ENCODE measurements around the gene HRG. TPM values are rescaled to one million over a fixed set of nuclear protein-coding genes. Genes with fewer than 3 reads are reported as not detected.

HRG gene, protein sequence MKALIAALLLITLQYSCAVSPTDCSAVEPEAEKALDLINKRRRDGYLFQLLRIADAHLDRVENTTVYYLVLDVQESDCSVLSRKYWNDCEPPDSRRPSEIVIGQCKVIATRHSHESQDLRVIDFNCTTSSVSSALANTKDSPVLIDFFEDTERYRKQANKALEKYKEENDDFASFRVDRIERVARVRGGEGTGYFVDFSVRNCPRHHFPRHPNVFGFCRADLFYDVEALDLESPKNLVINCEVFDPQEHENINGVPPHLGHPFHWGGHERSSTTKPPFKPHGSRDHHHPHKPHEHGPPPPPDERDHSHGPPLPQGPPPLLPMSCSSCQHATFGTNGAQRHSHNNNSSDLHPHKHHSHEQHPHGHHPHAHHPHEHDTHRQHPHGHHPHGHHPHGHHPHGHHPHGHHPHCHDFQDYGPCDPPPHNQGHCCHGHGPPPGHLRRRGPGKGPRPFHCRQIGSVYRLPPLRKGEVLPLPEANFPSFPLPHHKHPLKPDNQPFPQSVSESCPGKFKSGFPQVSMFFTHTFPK
- not detected for total RNA-seq
- not detected for polyA plus RNA-seq
- long read RNA-seq, donor 1: 0 reads
- long read RNA-seq, donor 2: 0 reads

DNA sequence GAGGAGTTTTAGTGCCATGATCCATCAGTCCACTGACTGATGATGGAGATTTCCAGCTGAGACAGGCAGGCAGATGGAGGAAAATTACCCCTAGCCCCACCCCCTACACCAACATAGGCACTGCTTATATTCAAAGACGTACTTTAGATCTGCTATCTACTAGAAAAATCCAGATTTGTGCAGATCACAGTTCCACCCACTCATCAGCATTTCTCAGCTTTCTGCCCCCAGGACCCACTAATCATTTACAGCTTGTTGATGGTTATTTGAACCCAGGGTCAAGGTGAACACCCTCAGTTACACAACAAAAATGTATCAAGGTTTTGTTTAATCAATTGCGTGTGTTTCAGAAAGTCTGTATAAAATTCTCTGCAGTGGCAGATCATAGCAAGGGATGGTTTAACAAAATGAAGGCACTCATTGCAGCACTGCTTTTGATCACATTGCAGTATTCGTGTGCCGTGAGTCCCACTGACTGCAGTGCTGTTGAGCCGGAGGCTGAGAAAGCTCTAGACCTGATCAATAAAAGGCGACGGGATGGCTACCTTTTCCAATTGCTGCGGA, at the start of gene HRG:
HRG (plus strand) TSS at position 390 of the 564 bp plus-strand sequence; CDS start at position 408, 18 bp downstream.
- Histone ChIP-seq H3K9me3 (no peaks in the 10 kb centered on the region), H3K4me3 (no peak within 1 kb of the TSS), H3K27ac (no peak within 1 kb of the TSS), H3K4me1 (no peaks in the 10 kb centered on the region), H3K36me3 (ENCODE audit: insufficient read depth in 1 of 2, low read depth in 1 of 2) (no peaks in the 10 kb centered on the region), H3K27me3 (ENCODE audit: insufficient read depth in 3 of 3, low read length in 2 of 3) (peaks cover 0 to 2% (median 2%) of the 10 kb centered on the region in 3 donors)
- intact Hi-C loops (cut with DNase I): no loop called here
- WGBS, 3 donors: 80 to 82% (median 80%) methylated on average over 8 of the region's 8 CpGs
- ATAC-seq (no peak), DNase-seq (no peak)
- TF ChIP-seq, protein P1, sequence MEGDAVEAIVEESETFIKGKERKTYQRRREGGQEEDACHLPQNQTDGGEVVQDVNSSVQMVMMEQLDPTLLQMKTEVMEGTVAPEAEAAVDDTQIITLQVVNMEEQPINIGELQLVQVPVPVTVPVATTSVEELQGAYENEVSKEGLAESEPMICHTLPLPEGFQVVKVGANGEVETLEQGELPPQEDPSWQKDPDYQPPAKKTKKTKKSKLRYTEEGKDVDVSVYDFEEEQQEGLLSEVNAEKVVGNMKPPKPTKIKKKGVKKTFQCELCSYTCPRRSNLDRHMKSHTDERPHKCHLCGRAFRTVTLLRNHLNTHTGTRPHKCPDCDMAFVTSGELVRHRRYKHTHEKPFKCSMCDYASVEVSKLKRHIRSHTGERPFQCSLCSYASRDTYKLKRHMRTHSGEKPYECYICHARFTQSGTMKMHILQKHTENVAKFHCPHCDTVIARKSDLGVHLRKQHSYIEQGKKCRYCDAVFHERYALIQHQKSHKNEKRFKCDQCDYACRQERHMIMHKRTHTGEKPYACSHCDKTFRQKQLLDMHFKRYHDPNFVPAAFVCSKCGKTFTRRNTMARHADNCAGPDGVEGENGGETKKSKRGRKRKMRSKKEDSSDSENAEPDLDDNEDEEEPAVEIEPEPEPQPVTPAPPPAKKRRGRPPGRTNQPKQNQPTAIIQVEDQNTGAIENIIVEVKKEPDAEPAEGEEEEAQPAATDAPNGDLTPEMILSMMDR (IDR thresholded peaks at IDR 0.05): no peak

DNA sequence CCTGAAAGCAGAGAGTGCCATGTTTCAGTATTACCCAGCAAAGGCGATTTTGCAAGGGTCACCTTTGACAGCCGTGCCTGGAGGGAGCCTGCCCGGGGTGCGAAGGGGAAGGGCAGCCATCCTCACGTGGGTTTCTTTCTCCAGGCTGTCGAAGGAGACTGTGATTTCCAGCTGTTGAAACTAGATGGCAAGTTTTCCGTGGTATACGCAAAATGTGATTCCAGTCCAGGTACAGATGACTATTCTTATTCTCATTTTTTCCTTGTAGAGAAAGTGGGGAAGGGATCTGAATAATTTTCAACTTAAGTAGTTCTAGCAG, 49.6 kb upstream of the HRG start:
- no peaks in the 10 kb centered on the region for H3K4me1 ChIP-seq
- no peaks in the 10 kb centered on the region for H3K9me3 ChIP-seq
- TF ChIP-seq, protein P1 (IDR thresholded peaks at IDR 0.05): no peak
- H3K4me3 ChIP-seq: no peak overlapping the region
- intact Hi-C loops (cut with DNase I): loop anchor here in 1 of 2 donors (5.0 to 10.0 kb wide), 2 partner anchors 206 to 549 kb away; no protein-coding TSS in a partner anchor
- H3K36me3 ChIP-seq (ENCODE audit: insufficient read depth in 1 of 2, low read depth in 1 of 2): no peaks in the 10 kb centered on the region
- ATAC-seq: no peak
- WGBS, 3 donors: 82 to 86% (median 82%) methylated on average over 8 of the region's 8 CpGs
- no peak overlapping the region for H3K27ac ChIP-seq
- DNase-seq: no peak
- peaks cover 0 to 30% (median 0%) of the 10 kb centered on the region in 3 donors for H3K27me3 ChIP-seq (ENCODE audit: insufficient read depth in 3 of 3, low read length in 2 of 3)

DNA sequence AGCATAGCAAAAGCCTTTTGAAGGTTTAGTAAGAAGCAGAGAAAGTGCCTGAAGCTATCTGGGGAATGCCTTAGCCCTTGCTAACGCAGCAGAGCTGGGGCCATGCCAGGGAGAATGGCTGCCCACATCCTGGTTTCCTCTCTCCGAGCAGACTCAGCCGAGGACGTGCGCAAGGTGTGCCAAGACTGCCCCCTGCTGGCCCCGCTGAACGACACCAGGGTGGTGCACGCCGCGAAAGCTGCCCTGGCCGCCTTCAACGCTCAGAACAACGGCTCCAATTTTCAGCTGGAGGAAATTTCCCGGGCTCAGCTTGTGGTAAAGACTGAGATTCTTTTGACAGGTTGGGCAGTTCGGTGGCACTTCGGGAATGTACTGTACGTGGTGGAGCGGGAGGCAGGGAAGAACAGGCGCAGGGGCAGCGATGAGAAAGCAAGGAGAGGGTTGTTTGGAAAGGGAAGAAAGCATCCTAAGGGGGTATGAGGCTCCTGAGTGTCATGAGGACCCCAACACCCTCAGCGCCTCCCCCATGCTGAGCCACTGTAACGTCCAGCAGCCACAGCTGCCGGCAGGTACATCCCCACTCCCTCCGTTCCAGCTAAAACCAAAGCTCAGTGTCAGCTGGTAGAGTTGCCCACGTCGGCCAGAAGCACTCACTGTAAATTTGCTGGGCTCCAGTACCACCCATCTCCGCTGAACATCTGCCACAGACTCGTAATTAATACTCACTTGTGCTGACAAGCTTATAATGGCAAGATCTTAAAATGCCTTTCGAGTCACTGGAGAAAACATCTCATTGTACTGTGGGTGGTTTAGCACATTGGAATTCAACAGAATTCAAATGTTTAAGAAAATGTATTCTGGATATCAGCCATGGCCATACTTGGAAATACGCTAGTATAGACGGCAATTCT, 48.5 kb upstream of the HRG start:
- ATAC-seq: peak; percentile 90 to 95 (median 92)
- peak overlapping the region; percentile 12 for H3K4me3 ChIP-seq
- TF ChIP-seq, protein P1 (IDR thresholded peaks at IDR 0.05): peak; percentile 70
- intact Hi-C loops (cut with DNase I): loop anchor here in 1 of 2 donors (5.0 to 10.0 kb wide), 2 partner anchors 205 to 548 kb away; no protein-coding TSS in a partner anchor
- no peaks in the 10 kb centered on the region for H3K4me1 ChIP-seq
- H3K36me3 ChIP-seq (ENCODE audit: insufficient read depth in 1 of 2, low read depth in 1 of 2): no peaks in the 10 kb centered on the region
- H3K27ac ChIP-seq: no peak overlapping the region
- no peaks in the 10 kb centered on the region for H3K9me3 ChIP-seq
- peaks cover 0 to 29% (median 0%) of the 10 kb centered on the region in 3 donors for H3K27me3 ChIP-seq (ENCODE audit: insufficient read depth in 3 of 3, low read length in 2 of 3)
- peak; percentile 75 to 86 for DNase-seq
- 10 to 12% (median 11%) methylated on average over 31 of the region's 31 CpGs for WGBS, 3 donors

DNA sequence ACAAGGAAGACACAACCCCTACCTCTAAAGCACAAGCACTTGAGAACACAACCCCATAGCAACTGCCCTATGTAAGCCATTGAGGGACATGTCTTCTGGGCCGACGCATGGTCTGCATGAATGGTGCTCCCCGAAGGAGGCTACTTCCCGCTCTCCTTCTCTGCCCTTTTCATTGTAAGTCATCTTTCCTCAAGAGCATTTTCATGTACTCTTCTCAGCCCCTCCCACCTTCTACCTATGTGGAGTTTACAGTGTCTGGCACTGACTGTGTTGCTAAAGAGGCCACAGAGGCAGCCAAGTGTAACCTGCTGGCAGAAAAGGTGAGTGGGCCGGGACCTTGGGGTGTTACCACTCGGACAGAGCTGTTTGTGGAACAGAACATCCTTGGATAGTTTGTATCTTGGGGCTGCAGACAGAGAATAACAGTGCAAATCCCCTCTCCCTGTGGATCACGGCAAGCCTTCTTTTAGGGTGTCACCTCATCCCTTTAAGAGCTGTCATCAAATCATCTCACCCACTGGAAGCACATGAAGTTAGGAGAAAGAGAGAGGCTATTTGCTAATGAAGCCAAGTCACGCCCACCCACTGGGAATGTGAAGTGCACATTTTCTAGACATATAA, 47.4 kb upstream of the HRG start:
- WGBS, 3 donors: 87 to 94% (median 91%) methylated on average over 8 of the region's 8 CpGs
- intact Hi-C loops (cut with DNase I): loop anchor here in 1 of 2 donors (5.0 to 10.0 kb wide), 2 partner anchors 204 to 546 kb away; no protein-coding TSS in a partner anchor

More for the DNA sequence above, 47.4 kb upstream of the HRG start:
- peaks cover 0 to 25% (median 0%) of the 10 kb centered on the region in 3 donors for H3K27me3 ChIP-seq (ENCODE audit: insufficient read depth in 3 of 3, low read length in 2 of 3)
- no peaks in the 10 kb centered on the region for H3K9me3 ChIP-seq
- no peaks in the 10 kb centered on the region for H3K36me3 ChIP-seq (ENCODE audit: insufficient read depth in 1 of 2, low read depth in 1 of 2)
- DNase-seq: no peak
- no peak overlapping the region for H3K27ac ChIP-seq
- ATAC-seq: no peak
- H3K4me1 ChIP-seq: no peaks in the 10 kb centered on the region
- TF ChIP-seq, protein P1 (IDR thresholded peaks at IDR 0.05): no peak
- no peak overlapping the region for H3K4me3 ChIP-seq

All from psoas muscle (tissue), 8 donors.